NCI-H82 (cell line): ENCODE data around the gene EP400.

ENCODE experiments used
- DNase-seq: peaks from one replicate; lab custom pipeline; 2025; lab: John Stamatoyannopoulos, UW

Gene EP400

GRCh38 chr12:131986910-131987309 lies 37.2 kb downstream of the EP400 start:
- DNase-seq: no peak

GRCh38 chr12:131987552-131987951 lies 37.8 kb downstream of the EP400 start:
- no peak for DNase-seq

GRCh38 chr12:131988054-131988796 lies 38.5 kb downstream of the EP400 start:
- DNase-seq: no peak

- no peak for DNase-seq
These were observed 39.3 kb downstream of the EP400 start for GRCh38 chr12:131989021-131989420.

- DNase-seq: no peak
These were observed 40.6 kb downstream of the EP400 start for GRCh38 chr12:131990066-131990979.

GRCh38 chr12:131990980-131991305 lies 41.2 kb downstream of the EP400 start:
- no peak for DNase-seq

- no peak for DNase-seq
These were observed 42.2 kb downstream of the EP400 start for GRCh38 chr12:131991816-131992430.

- DNase-seq: no peak
These were observed 44.8 kb downstream of the EP400 start for GRCh38 chr12:131994589-131994988.

GRCh38 chr12:132000286-132000872 lies 50.6 kb downstream of the EP400 start:
- DNase-seq: no peak

- no peak for DNase-seq
These were observed 54.1 kb downstream of the EP400 start for GRCh38 chr12:132003846-132004245.

- DNase-seq: no peak
These were observed 55.2 kb downstream of the EP400 start for GRCh38 chr12:132004946-132005345.

GRCh38 chr12:132006056-132006680 lies 56.4 kb downstream of the EP400 start:
- no peak for DNase-seq

GRCh38 chr12:132007041-132007440 lies 57.3 kb downstream of the EP400 start:
- no peak for DNase-seq

- no peak for DNase-seq
These were observed 59.7 kb downstream of the EP400 start for GRCh38 chr12:132009336-132009859.

- DNase-seq: no peak
These were observed 63.3 kb downstream of the EP400 start for GRCh38 chr12:132012919-132013568.

- DNase-seq: no peak
These were observed 64.6 kb downstream of the EP400 start for GRCh38 chr12:132014092-132014914.

- DNase-seq: no peak
These were observed 65.2 kb downstream of the EP400 start for GRCh38 chr12:132014915-132015280.

- no peak for DNase-seq
These were observed 66.1 kb downstream of the EP400 start for GRCh38 chr12:132015686-132016430.

GRCh38 chr12:132018193-132018916 lies 68.6 kb downstream of the EP400 start:
- DNase-seq: no peak
